HEK293 (cell line): ENCODE measurements around the gene ERI3.

Experiments used
- CTCF ChIA-PET: fragments of 350-600 bp; formaldehyde crosslinking; extraction: SDS; loops from one replicate; lab custom pipeline; 2021; ENCODE audit warnings: antibody characterized with exemption; lab: Yijun Ruan, JAX
- POLR2A ChIA-PET: fragments of 300-600 bp; formaldehyde crosslinking; extraction: SDS; loops from one replicate; lab custom pipeline; 2020; ENCODE audit warnings: antibody characterized with exemption, inconsistent platforms; lab: Yijun Ruan, JAX
- H3K27ac ChIP-seq: fragments of 200-500 bp; sonication (Bioruptor generic); 2 replicates; pipeline ENCODE4 v1.5.1; 2014; ENCODE audit warnings: low read depth, low read length, control low read depth, inconsistent platforms; ENCODE audit errors: extremely low read depth
- H3K36me3 ChIP-seq, 2 experiments: fragments of 200-500 bp in 1 of 2; sonication (Bioruptor generic) in 1 of 2; 1 replicate in 1 of 2; 2 replicates in 1 of 2; pipeline ENCODE4 v1.5.1; 2014 to 2017; ENCODE audit warnings: inconsistent platforms in 2 of 2, low read length in 2 of 2; ENCODE audit not compliant: control insufficient read depth in 2 of 2, insufficient read depth in 1 of 2
- H3K4me1 ChIP-seq: fragments of 200-500 bp; sonication (Bioruptor generic); 2 replicates; pipeline ENCODE4 v1.5.1; 2014; ENCODE audit warnings: mild to moderate bottlenecking, low read length, inconsistent platforms; ENCODE audit not compliant: control insufficient read depth, insufficient read depth
- H3K4me3 ChIP-seq: 2 replicates; pipeline ENCODE4 v1.5.1; 2011; ENCODE audit warnings: low read depth, mild to moderate bottlenecking, control low read depth, low read length, moderate library complexity
- H3K9me3 ChIP-seq: fragments of 200-500 bp; sonication (Bioruptor generic); 2 replicates; pipeline ENCODE4 v1.5.1; 2014; ENCODE audit warnings: low read depth, low read length, inconsistent platforms; ENCODE audit not compliant: control insufficient read depth, insufficient read depth
- ATF2 ChIP-seq: fragments of 450-650 bp; formaldehyde crosslinking; IDR thresholded peaks from 2 replicates; pipeline ENCODE4 v1.5.1; 2016; ENCODE audit warnings: missing biosample characterization, missing genetic modification characterization, low read depth
- EGR2 ChIP-seq: fragments of 450-650 bp; formaldehyde crosslinking; IDR thresholded peaks from 2 replicates; pipeline ENCODE4 v1.5.1; 2016; ENCODE audit warnings: low read depth, missing biosample characterization, missing genetic modification characterization
- GFI1B ChIP-seq: fragments of 450-650 bp; formaldehyde crosslinking; IDR thresholded peaks from 2 replicates; pipeline ENCODE4 v1.5.1; 2016; ENCODE audit warnings: missing biosample characterization, missing genetic modification characterization
- GLIS2 ChIP-seq: fragments of 450-650 bp; formaldehyde crosslinking; IDR thresholded peaks from 2 replicates; pipeline ENCODE4 v1.5.1; 2016; ENCODE audit warnings: missing biosample characterization, missing genetic modification characterization
- KLF9 ChIP-seq: fragments of 450-650 bp; formaldehyde crosslinking; IDR thresholded peaks from 2 replicates; pipeline ENCODE4 v1.5.1; 2016; ENCODE audit warnings: missing biosample characterization, missing genetic modification characterization, low read depth
- MEIS1 ChIP-seq: sonication (generic); formaldehyde crosslinking; IDR thresholded peaks from 2 replicates; pipeline ENCODE4 v1.8.1; 2022; ENCODE audit warnings: missing genetic modification reagents, mild to moderate bottlenecking, borderline replicate concordance
- OVOL3 ChIP-seq: fragments of 450-650 bp; formaldehyde crosslinking; IDR thresholded peaks from 2 replicates; pipeline ENCODE4 v1.5.1; 2016; ENCODE audit warnings: missing biosample characterization, missing genetic modification characterization
- SP3 ChIP-seq: fragments of 450-650 bp; formaldehyde crosslinking; IDR thresholded peaks from 2 replicates; pipeline ENCODE4 v1.5.1; 2016; ENCODE audit warnings: missing biosample characterization, missing genetic modification characterization
- ZNF280D ChIP-seq: fragments of 450-650 bp; formaldehyde crosslinking; IDR thresholded peaks from 2 replicates; pipeline ENCODE4 v1.5.1; 2016; ENCODE audit warnings: missing biosample characterization, missing genetic modification characterization
- ZNF324 ChIP-seq: fragments of 450-650 bp; formaldehyde crosslinking; IDR thresholded peaks from 2 replicates; pipeline ENCODE4 v1.5.1; 2016; ENCODE audit warnings: missing biosample characterization, missing genetic modification characterization
- ZNF416 ChIP-seq: fragments of 450-650 bp; formaldehyde crosslinking; IDR thresholded peaks from 2 replicates; pipeline ENCODE4 v1.5.1; 2016; ENCODE audit warnings: missing biosample characterization, missing genetic modification characterization
- ZNF426 ChIP-seq: fragments of 450-650 bp; formaldehyde crosslinking; IDR thresholded peaks from 2 replicates; pipeline ENCODE4 v1.5.1; 2017; ENCODE audit warnings: missing biosample characterization, missing genetic modification characterization, mild to moderate bottlenecking, inconsistent platforms, moderate library complexity
- ZNF510 ChIP-seq: fragments of 450-650 bp; formaldehyde crosslinking; IDR thresholded peaks from 2 replicates; pipeline ENCODE4 v1.5.1; 2018; ENCODE audit warnings: mild to moderate bottlenecking, missing genetic modification characterization, missing biosample characterization; ENCODE audit not compliant: insufficient replicate concordance
- ZNF560 ChIP-seq: fragments of 450-650 bp; formaldehyde crosslinking; IDR thresholded peaks from 2 replicates; pipeline ENCODE4 v1.5.1; 2017; ENCODE audit warnings: missing biosample characterization, missing genetic modification characterization, borderline replicate concordance
- ZNF664 ChIP-seq: fragments of 450-650 bp; formaldehyde crosslinking; IDR thresholded peaks from 2 replicates; pipeline ENCODE4 v1.5.1; 2016; ENCODE audit warnings: missing biosample characterization, missing genetic modification characterization
- ZNF692 ChIP-seq: fragments of 450-650 bp; formaldehyde crosslinking; IDR thresholded peaks from 2 replicates; pipeline ENCODE4 v1.5.1; 2016; ENCODE audit warnings: missing biosample characterization, missing genetic modification characterization
- ZNF701 ChIP-seq: fragments of 450-650 bp; formaldehyde crosslinking; IDR thresholded peaks from 2 replicates; pipeline ENCODE4 v1.5.1; 2016; ENCODE audit warnings: missing biosample characterization, missing genetic modification characterization
- TF ChIP-seq, protein P1 (sequence below): fragments of 450-650 bp; formaldehyde crosslinking; IDR thresholded peaks from 2 replicates; pipeline ENCODE4 v1.5.1; 2017; ENCODE audit warnings: missing biosample characterization, missing genetic modification characterization
- TF ChIP-seq, protein P2 (sequence below): fragments of 450-650 bp; formaldehyde crosslinking; IDR thresholded peaks from 2 replicates; pipeline ENCODE4 v1.5.1; 2017; ENCODE audit warnings: missing biosample characterization, mild to moderate bottlenecking, missing genetic modification characterization, moderate library complexity
- TF ChIP-seq, protein P3 (sequence below): fragments of 450-650 bp; formaldehyde crosslinking; IDR thresholded peaks from 2 replicates; pipeline ENCODE4 v1.5.1; 2016; ENCODE audit warnings: missing biosample characterization, missing genetic modification characterization
- TF ChIP-seq, protein P4 (sequence below): fragments of 450-650 bp; formaldehyde crosslinking; IDR thresholded peaks from 2 replicates; pipeline ENCODE4 v1.5.1; 2016; ENCODE audit warnings: missing biosample characterization, missing genetic modification characterization
- TF ChIP-seq, protein P5 (sequence below): fragments of 450-650 bp; formaldehyde crosslinking; IDR thresholded peaks from 2 replicates; pipeline ENCODE4 v1.5.1; 2017; ENCODE audit warnings: missing biosample characterization, missing genetic modification characterization

ERI3 gene

DNA sequence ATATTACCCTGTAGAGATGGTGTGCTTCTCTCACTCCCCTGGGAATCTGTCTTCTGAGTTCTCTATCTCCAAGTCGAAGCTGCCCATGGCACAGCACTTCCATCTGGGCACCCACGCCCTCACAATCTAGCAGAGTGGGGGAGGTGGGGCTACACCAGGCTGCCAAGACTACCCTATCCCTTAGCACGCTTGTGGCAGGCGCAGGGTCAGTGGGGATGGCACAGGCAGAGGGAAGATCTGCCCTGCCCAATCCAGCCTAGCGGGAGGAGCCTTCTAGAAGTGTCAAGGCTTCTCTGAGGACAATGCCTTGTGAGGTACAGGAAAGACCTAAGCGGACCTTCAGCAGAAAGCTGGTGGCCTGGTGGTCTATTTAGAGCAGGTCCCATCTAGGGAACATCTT is 92.6 kb downstream of the ERI3 start:
- Histone ChIP-seq H3K4me3 (no peak overlapping the region), H3K27ac (no peak overlapping the region), H3K4me1 (no peaks in the 10 kb centered on the region; the same call in none of the 2 replicates), H3K9me3 (no peaks in the 10 kb centered on the region), H3K36me3 (peaks cover 0 to 15% of the 10 kb centered on the region in 2 experiments; a peak in 1 of 3 replicates)
- CTCF ChIA-PET, result interaction anchor here (0.6 to 1.4 kb wide), 2 partner anchors 45 to 345 kb away, joined by 3 to 7 read pairs; no protein-coding TSS in a partner anchor
- TF ChIP-seq, protein P1, sequence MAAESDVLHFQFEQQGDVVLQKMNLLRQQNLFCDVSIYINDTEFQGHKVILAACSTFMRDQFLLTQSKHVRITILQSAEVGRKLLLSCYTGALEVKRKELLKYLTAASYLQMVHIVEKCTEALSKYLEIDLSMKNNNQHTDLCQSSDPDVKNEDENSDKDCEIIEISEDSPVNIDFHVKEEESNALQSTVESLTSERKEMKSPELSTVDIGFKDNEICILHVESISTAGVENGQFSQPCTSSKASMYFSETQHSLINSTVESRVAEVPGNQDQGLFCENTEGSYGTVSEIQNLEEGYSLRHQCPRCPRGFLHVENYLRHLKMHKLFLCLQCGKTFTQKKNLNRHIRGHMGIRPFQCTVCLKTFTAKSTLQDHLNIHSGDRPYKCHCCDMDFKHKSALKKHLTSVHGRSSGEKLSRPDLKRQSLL, result no peak
- TF ChIP-seq GFI1B (tag by site-specific recombination) (no peak), EGR2 (tag by site-specific recombination) (no peak), ZNF280D (tag by site-specific recombination) (no peak), ZNF560 (tag by site-specific recombination) (no peak), ZNF692 (tag by site-specific recombination) (no peak), ATF2 (tag by site-specific recombination) (no peak), ZNF324 (no peak), KLF9 (tag by site-specific recombination) (no peak)
- TF ChIP-seq, protein P2, sequence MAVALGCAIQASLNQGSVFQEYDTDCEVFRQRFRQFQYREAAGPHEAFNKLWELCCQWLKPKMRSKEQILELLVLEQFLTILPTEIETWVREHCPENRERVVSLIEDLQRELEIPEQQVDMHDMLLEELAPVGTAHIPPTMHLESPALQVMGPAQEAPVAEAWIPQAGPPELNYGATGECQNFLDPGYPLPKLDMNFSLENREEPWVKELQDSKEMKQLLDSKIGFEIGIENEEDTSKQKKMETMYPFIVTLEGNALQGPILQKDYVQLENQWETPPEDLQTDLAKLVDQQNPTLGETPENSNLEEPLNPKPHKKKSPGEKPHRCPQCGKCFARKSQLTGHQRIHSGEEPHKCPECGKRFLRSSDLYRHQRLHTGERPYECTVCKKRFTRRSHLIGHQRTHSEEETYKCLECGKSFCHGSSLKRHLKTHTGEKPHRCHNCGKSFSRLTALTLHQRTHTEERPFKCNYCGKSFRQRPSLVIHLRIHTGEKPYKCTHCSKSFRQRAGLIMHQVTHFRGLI (tag by site-specific recombination), result no peak
- TF ChIP-seq, protein P3, sequence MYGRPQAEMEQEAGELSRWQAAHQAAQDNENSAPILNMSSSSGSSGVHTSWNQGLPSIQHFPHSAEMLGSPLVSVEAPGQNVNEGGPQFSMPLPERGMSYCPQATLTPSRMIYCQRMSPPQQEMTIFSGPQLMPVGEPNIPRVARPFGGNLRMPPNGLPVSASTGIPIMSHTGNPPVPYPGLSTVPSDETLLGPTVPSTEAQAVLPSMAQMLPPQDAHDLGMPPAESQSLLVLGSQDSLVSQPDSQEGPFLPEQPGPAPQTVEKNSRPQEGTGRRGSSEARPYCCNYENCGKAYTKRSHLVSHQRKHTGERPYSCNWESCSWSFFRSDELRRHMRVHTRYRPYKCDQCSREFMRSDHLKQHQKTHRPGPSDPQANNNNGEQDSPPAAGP (tag by site-specific recombination), result no peak
- POLR2A ChIA-PET, result no interaction called here

- no peaks in the 10 kb centered on the region for H3K9me3 ChIP-seq
- CTCF ChIA-PET, result interaction anchor here (1.4 kb wide), 1 partner anchor 45 kb away, joined by 7 read pairs; no protein-coding TSS in a partner anchor
- POLR2A ChIA-PET, result no interaction called here
Measured at GRCh38 chr1:44261962-44262361, 93.1 kb downstream of the ERI3 start.

More at GRCh38 chr1:44261962-44262361, 93.1 kb downstream of the ERI3 start:
- Histone ChIP-seq H3K36me3 (peaks cover 0 to 18% of the 10 kb centered on the region in 2 experiments; a peak in 1 of 3 replicates), H3K4me3 (no peak overlapping the region), H3K4me1 (no peaks in the 10 kb centered on the region; the same call in 1 of the 2 replicates), H3K27ac (no peak overlapping the region)
- TF ChIP-seq GLIS2, result no peak
- TF ChIP-seq ZNF510 (tag by site-specific recombination), result no peak
- no peak for TF ChIP-seq ZNF416 (tag by site-specific recombination)
- no peak for TF ChIP-seq ZNF701
- no peak for TF ChIP-seq ZNF664 (tag by site-specific recombination)
- no peak for TF ChIP-seq SP3 (tag by site-specific recombination)
- TF ChIP-seq, protein P4, sequence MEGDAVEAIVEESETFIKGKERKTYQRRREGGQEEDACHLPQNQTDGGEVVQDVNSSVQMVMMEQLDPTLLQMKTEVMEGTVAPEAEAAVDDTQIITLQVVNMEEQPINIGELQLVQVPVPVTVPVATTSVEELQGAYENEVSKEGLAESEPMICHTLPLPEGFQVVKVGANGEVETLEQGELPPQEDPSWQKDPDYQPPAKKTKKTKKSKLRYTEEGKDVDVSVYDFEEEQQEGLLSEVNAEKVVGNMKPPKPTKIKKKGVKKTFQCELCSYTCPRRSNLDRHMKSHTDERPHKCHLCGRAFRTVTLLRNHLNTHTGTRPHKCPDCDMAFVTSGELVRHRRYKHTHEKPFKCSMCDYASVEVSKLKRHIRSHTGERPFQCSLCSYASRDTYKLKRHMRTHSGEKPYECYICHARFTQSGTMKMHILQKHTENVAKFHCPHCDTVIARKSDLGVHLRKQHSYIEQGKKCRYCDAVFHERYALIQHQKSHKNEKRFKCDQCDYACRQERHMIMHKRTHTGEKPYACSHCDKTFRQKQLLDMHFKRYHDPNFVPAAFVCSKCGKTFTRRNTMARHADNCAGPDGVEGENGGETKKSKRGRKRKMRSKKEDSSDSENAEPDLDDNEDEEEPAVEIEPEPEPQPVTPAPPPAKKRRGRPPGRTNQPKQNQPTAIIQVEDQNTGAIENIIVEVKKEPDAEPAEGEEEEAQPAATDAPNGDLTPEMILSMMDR (tag by site-specific recombination), result no peak
- TF ChIP-seq OVOL3 (tag by site-specific recombination), result no peak
- TF ChIP-seq, protein P5, sequence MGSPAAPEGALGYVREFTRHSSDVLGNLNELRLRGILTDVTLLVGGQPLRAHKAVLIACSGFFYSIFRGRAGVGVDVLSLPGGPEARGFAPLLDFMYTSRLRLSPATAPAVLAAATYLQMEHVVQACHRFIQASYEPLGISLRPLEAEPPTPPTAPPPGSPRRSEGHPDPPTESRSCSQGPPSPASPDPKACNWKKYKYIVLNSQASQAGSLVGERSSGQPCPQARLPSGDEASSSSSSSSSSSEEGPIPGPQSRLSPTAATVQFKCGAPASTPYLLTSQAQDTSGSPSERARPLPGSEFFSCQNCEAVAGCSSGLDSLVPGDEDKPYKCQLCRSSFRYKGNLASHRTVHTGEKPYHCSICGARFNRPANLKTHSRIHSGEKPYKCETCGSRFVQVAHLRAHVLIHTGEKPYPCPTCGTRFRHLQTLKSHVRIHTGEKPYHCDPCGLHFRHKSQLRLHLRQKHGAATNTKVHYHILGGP (tag by site-specific recombination), result no peak
- no peak for TF ChIP-seq MEIS1 (CRISPR knock-in tag)
- no peak for TF ChIP-seq ZNF426 (tag by site-specific recombination)
